ENCODE measurements around the gene SCUBE2.

Gene SCUBE2

DNA sequence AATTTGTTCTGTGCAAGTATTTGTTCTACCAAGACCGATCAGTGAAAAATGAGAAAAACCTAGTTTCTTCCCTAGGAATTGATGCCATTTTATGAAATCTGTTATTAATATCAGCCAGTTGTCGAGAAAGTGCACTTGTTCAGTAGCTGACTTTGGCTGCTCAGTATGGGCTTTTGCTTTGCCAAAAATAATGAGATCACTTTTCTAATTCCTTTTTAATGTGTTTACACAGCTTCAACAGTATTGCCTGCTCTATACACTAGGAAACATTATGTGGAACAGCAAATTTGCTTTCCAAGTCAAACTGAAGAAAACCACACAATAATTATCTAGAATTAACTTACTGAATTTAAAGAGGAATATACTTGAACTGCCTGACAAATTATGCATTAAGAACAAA lies 34.4 kb downstream of the SCUBE2 start:
- no peak for TF ChIP-seq POLR2A (IDR thresholded peaks at IDR 0.05; ENCODE audit: low read depth, low read length)
- FAIRE-seq (no peak), DNase-seq (ENCODE audit: insufficient read length, low spot score) (no peak)

DNA sequence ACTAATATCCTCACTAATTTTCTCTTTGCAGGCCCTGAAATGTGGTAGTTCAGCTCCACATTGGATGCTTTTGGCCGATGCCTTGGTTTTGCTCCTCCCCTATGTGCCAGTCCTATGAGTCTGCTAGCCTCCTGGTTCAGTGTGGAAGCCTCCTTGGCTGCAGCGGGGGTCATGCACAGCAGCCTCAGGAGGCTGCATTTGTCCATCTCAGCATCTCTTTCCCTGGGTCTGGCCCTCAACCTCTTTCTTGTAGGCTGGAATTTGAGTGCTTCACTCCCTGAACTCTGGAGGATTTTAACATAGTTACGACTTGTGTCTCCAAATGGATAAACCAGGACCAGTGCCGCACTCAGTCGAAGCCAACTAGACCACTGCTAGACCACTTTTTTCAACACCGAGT lies 34.9 kb downstream of the SCUBE2 start:
- DNase-seq (ENCODE audit: insufficient read length, low spot score), result no peak
- no peak for FAIRE-seq

DNA sequence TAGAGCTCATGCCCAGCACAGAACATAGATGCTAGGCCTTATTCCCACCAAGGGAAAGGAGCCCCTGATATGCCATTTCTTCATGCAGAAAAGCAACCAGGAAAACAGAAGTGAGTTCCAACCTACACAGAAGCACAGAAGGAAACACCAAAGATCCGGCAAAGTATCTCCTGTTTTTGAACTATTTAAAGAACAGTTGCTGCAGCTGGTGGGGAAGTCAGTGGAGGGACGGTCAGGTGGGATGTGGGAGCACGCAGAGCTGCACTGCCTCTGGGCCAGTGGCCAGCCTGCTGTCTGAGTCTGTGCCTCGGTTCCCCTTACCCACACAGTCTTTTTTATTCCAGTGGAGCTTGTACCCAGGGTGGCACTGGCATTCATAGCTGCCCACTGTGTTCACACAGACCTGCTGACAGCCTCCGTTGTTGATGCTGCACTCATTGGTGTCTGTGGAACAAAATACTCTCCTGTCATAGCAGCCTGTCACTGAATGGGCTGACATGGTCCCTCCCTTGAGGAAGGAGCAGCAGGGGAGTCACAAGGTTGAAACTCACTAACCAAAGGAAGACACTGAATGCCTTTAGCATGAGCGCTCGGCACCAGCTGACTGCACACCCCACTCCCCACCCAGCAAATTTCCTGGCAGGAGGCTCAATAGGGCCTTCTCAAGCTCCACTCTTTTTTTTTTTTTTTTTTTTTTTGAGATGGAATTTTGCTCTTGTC lies 37.9 kb downstream of the SCUBE2 start:
- peak; percentile 68 for DNase-seq (ENCODE audit: insufficient read length, low spot score)
- TF ChIP-seq POLR2A (IDR thresholded peaks at IDR 0.05; ENCODE audit: low read depth, low read length), result no peak
- FAIRE-seq, result no peak

More for the DNA sequence above, 34.9 kb downstream of the SCUBE2 start:
- TF ChIP-seq POLR2A (IDR thresholded peaks at IDR 0.05; ENCODE audit: low read depth, low read length), result no peak

DNA sequence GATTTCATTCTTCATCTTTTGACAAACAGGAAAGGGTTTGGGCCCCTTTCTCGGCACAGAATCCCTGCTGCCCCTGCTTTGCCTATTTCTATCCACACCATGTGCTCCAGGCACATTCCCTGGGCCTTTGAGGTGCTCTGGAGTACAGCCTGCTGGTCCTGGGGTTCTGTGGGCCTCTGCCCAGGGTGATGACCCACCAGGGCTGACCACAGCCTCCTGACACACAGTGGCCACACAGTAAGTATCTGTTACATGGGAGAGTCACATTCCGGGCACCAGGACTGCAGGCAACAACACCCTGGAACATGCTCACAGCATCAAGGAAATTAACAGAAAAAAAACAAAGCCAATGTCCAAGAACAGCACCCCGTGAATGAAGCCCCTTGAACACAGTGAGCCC lies 39.1 kb downstream of the SCUBE2 start:
- DNase-seq (ENCODE audit: insufficient read length, low spot score) (no peak), FAIRE-seq (no peak)
- no peak for TF ChIP-seq POLR2A (IDR thresholded peaks at IDR 0.05; ENCODE audit: low read depth, low read length)

DNA sequence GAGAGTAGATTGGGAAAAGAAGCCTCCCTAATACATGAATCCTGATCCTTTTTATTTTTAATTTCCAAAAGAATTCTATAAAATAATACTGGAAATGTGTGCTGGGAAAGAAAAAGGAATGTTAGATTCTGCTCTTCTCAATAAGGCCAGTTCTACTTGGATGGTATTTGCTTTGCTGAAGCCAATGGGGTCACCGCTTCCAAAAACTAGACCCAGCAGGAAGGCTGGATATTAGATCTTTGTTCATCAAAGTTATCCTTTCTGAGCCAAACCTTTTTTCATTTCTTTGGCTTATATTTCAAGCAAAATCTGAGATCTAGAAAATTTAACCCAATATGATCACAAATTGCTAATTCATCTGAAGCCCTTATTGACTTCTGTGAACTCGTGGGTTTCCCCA lies 41.4 kb downstream of the SCUBE2 start:
- FAIRE-seq, result no peak
- no peak for TF ChIP-seq POLR2A (IDR thresholded peaks at IDR 0.05; ENCODE audit: low read depth, low read length)
- DNase-seq (ENCODE audit: insufficient read length, low spot score), result no peak

DNA sequence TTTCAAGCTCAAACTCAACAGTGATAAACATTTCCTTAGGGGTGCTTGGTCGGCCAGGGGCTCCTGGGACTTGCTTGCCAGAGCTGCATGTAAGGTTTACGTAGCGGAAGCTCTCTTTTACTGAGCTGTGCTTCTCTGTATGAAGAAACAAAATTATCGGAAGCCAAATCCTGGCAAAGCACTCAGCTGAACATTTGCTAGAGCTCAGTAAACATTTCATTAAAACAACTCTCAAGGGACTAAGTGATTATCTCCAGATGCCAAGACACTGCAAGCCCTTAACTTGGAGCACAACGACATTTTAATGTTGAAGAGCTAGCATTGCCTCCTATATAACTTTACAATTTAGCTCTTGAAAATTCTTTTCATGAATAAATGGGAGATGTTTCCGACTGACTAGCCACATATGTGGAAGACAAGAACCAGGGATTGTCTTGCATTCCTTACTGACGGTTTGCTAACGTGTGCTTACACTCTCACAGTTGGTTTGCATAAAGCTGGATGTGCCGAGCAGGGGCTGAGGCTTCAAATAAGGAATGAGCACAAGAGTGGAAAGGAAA lies 43.4 kb downstream of the SCUBE2 start:
- FAIRE-seq (no peak), DNase-seq (ENCODE audit: insufficient read length, low spot score) (no peak)
- no peak for TF ChIP-seq POLR2A (IDR thresholded peaks at IDR 0.05; ENCODE audit: low read depth, low read length)

DNA sequence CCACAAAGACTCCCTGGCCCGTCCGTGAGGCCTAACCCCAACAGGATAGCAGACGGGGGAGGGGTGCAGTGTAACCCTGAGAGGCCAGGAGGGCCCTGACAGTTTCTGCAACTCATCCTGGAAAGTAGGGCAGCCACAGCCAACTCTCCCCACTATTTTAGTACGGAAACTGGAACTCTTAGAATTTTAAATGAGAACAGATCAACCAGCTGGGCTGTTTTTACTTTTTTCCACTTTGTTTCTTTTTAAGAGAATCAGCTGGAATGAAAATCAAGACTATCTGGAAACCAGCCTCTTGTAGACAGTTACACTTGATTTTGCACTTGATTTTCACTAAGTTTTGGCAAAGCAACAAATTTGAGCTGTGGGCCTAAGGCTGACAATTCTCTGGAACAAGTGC lies 44.9 kb downstream of the SCUBE2 start:
- FAIRE-seq (no peak), DNase-seq (ENCODE audit: insufficient read length, low spot score) (no peak)
- TF ChIP-seq POLR2A (IDR thresholded peaks at IDR 0.05; ENCODE audit: low read depth, low read length), result no peak

DNA sequence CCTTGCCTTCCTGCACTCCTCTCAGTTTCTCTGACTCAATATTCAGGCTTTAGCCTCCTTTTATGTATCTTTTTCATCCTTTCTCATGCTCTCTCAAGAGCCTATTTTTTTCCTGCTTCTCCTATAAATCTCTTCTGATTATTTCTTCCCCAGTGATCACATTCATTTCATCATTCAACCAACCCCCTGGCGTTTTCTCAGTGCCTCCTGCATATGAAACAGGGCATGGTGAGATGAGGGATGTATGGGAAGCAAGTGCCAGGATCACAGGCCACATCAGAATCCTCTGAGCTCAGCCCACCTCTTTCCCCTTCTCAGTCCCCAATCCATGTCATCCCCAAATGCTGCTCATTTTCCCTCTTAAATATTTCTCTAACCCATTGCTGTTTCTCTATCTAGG lies 48.9 kb downstream of the SCUBE2 start:
- FAIRE-seq (no peak), DNase-seq (ENCODE audit: insufficient read length, low spot score) (no peak)
- no peak for TF ChIP-seq POLR2A (IDR thresholded peaks at IDR 0.05; ENCODE audit: low read depth, low read length)

DNA sequence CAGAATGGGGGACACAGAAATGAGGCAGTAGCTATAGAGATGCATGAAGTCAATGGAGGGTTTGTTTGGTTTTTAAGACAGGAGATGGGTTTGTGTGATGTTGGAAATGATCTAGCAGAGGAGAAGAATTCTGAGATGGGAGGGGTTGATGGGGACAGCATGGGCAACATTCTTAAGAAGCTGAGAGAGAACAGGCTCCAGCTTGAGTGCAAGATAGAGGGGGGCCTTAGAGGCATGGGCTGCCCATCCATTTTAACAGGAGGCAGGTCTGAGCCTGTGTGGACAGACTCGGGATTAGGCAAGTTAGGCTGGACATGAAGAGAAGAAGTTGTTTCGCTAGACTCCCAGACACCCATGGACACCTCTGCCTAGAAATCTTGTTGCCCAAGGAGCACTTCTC lies 49.7 kb downstream of the SCUBE2 start:
- no peak for FAIRE-seq
- TF ChIP-seq POLR2A (IDR thresholded peaks at IDR 0.05; ENCODE audit: low read depth, low read length), result no peak
- DNase-seq (ENCODE audit: insufficient read length, low spot score), result no peak

DNA sequence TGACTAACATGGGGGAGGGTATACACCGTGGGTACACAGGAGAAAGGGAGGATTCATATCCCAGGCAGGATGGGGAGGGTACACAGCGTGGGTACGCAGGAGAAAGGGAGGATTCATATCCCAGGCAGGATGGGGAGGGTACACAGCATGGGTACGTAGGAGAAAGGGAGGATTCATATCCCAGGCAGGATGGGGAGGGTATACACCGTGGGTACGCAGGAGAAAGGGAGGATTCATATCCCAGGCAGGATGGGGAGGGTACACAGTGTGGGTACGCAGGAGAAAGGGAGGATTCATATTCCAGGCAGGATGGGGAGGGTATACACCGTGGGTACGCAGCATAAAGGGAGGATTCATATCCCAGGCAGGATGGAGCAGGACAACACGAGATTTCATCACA lies 51.0 kb downstream of the SCUBE2 start:
- TF ChIP-seq POLR2A (IDR thresholded peaks at IDR 0.05; ENCODE audit: low read depth, low read length), result no peak
- FAIRE-seq (no peak), DNase-seq (ENCODE audit: insufficient read length, low spot score) (no peak)

DNA sequence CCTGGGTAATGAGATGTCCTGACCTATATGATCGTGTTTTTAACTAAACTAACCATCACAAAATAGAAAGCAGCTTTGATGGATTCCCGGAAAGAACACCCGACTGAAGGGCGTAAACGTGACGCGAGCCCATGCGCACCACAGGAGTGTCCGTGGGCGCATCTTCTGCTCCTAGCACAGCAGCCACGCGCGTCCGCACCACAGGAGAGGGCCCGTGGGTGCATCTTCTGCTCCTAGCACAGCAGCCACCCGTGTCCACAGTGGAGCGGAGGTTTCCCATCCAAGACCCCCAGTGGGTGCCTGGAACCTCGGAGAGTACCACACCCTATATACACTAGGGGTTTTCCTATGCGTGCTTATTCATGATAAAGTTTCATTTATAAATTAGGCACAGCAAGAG lies 51.5 kb downstream of the SCUBE2 start:
- no peak for DNase-seq (ENCODE audit: insufficient read length, low spot score)
- FAIRE-seq, result no peak
- TF ChIP-seq POLR2A (IDR thresholded peaks at IDR 0.05; ENCODE audit: low read depth, low read length), result no peak

DNA sequence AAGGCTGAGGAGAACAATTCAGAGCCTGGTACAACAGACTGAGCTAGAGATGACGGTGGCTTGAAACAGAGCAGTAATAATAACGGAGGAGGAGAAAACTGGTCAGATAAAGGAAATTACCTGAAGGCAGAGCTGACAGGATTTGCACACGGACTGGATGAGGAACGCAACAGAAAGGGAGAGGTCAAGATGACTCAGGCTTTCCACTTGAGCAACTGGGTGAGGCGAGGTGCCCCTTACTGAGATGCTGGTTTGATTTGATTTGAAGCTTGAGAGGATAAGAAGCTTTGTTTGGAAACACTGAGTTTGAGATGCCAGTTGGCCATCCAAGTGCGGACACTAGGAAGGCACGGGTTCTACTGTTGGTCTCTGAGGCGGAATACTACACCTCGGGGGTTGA lies 52.2 kb downstream of the SCUBE2 start:
- DNase-seq (ENCODE audit: insufficient read length, low spot score) (no peak), FAIRE-seq (no peak)
- TF ChIP-seq POLR2A (IDR thresholded peaks at IDR 0.05; ENCODE audit: low read depth, low read length), result no peak

DNA sequence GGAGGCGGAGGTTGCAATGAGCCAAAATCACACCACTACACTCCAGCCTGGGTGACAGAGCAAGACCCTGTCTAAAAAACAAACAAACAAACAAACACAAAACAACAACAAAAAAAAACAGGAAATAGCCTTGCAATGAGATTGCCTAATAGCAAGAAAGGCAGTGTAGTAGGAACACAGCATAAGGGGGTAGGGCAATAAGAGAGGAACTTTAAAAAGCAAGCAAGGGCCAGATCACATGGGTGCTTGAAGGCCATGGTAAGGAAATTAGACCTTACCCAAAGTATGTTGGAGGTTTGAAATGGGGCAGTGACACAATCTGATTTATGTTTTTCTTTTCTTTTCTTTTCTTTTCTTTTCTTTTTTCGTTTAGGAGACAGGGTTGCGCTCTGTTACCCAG lies 52.9 kb downstream of the SCUBE2 start:
- FAIRE-seq (no peak), DNase-seq (ENCODE audit: insufficient read length, low spot score) (no peak)
- TF ChIP-seq POLR2A (IDR thresholded peaks at IDR 0.05; ENCODE audit: low read depth, low read length), result no peak

DNA sequence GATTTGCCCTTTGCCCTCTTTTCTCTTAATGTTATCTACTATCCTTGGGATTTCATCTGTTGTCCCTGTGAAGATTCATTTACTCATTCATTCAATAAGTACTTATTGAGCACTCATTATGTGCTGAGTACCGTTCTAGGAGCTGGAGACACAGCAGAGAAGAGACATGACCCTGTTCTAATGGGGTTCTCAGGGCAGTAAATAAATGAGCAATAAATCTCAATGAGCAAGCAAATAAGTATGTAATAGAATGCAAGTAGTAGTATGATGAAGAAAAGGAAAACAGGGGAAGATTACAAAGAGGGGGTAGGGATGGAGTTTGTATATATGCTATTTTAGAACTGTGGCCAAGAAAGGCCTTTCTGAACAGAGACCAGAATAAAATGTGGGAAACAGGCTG lies 53.4 kb downstream of the SCUBE2 start:
- FAIRE-seq, result no peak

DNA sequence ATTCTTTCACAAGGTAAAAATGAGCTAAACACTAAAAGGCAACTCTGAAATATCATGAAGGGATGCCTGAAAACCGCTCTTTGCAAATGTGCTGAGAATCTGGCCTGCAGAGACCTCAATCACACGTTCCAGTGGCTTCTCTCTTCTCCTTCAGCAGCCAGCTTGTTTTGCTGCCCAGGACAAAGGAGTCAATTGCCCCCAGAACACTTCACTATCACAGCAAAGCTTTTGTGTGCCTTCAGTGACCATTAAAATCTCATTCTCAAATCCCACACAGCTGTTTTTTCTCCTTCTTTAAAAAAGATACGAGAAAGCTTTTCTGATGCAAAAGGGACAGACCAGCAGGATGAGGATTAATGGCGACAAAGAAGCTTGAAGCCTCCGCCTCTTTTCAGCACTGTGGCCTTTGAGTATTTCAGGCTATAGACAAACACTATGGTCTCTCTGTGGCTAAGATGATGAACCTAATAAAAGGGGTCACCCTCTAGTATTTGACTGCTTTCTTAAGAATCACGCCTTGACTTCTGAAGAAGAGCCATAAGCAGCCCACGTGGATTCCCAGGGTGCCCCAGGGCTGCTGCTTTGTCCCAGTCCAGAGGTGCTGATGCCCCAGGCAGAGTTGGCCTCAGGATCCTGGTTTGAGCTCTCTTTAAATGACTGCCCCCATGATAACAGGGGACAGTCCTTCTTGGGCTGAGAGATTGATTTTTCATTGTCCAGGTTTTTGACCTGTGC lies 54.2 kb downstream of the SCUBE2 start:
- no peak for TF ChIP-seq POLR2A (IDR thresholded peaks at IDR 0.05; ENCODE audit: low read depth, low read length)
- DNase-seq (ENCODE audit: insufficient read length, low spot score) (no peak), FAIRE-seq (no peak)

More for the DNA sequence above, 53.4 kb downstream of the SCUBE2 start:
- DNase-seq (ENCODE audit: insufficient read length, low spot score), result no peak
- TF ChIP-seq POLR2A (IDR thresholded peaks at IDR 0.05; ENCODE audit: low read depth, low read length), result no peak
